GM18505 (cell line): ENCODE measurements around the gene BBX.

ENCODE experiments used
- ATAC-seq: cut with Tn5 transposase; IDR thresholded peaks from one replicate; pipeline ENCODE4 v1.9.1; 2021; ENCODE audit not compliant: unreplicated experiment
- POLR2A ChIP-seq: IDR thresholded peaks from 4 replicates; pipeline ENCODE4 v1.6.1; 2011; ENCODE audit warnings: borderline replicate concordance; ENCODE audit not compliant: insufficient read depth, insufficient read length; ENCODE audit errors: extremely low read depth

The BBX gene

GRCh38 chr3:107710851-107711250, 188.1 kb downstream of the BBX start:
- no peak for ATAC-seq
- TF ChIP-seq POLR2A = no peak

DNA sequence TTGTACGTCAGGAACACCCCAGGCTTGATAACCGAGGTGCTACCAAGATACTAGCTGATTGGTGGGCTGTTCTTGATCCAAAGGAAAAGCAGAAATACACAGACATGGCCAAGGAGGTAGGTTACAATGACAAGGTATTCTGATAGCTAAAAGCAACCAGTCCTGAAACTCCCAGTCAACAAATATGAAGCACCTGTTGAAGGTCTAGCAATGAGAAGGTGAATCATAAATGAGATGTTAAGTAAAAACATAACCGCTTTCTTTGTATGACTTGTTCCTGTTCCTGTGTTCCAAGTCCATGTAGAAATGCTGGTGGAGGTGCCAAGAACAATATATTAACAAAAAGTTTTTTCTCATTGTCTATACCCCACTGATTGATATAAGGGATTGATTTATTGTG, 194.0 kb downstream of the BBX start:
- no peak for TF ChIP-seq POLR2A
- no peak for ATAC-seq

- no peak for TF ChIP-seq POLR2A
- no peak for ATAC-seq
Observed at GRCh38 chr3:107718547-107718946, 195.8 kb downstream of the BBX start.

- no peak for ATAC-seq
- no peak for TF ChIP-seq POLR2A
Observed at GRCh38 chr3:107727102-107727501, 204.3 kb downstream of the BBX start.

DNA sequence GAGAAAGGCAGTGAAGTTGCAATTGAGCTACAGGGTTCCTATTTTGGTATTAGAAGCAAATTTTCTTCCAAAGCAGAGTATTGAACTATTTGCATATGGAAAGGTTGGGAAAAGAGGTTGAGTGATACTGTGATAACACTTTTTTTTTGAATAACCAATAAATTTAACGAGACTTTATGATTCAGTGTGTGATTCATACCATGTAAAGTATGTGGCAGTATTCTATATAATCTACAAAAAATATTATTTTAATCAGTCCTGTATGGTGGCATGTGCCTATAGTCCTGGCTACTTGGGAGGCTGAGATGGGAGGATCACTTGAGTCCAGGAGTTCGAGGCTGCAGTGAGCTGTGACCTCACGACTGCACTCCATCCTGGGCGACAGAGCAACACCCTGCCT, 206.9 kb downstream of the BBX start:
- ATAC-seq = no peak
- no peak for TF ChIP-seq POLR2A

GRCh38 chr3:107734317-107734716, 211.6 kb downstream of the BBX start:
- TF ChIP-seq POLR2A = no peak
- no peak for ATAC-seq

DNA sequence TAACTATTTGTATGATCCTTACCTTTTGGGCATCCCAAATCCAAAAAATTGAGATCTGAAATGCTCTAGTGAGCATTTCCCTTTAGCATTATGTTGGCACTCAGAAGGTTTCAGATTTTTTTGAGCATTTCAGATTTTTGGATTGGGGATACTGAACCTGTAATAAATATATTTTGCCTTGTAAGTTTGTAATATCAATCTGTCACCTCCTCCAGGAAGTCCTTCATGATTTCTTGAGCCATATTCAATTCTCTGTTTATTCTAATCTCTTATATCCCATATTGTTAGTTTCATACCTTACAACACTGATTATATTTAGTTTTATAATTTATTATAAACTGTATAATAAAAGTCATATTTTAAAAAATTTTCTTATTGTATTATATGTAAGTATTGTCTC, 215.2 kb downstream of the BBX start:
- TF ChIP-seq POLR2A = no peak
- ATAC-seq = no peak

GRCh38 chr3:107738486-107739183, 215.9 kb downstream of the BBX start:
- ATAC-seq = no peak
- TF ChIP-seq POLR2A = no peak

- no peak for TF ChIP-seq POLR2A
- ATAC-seq = no peak
Observed at GRCh38 chr3:107739227-107739626, 216.5 kb downstream of the BBX start.

DNA sequence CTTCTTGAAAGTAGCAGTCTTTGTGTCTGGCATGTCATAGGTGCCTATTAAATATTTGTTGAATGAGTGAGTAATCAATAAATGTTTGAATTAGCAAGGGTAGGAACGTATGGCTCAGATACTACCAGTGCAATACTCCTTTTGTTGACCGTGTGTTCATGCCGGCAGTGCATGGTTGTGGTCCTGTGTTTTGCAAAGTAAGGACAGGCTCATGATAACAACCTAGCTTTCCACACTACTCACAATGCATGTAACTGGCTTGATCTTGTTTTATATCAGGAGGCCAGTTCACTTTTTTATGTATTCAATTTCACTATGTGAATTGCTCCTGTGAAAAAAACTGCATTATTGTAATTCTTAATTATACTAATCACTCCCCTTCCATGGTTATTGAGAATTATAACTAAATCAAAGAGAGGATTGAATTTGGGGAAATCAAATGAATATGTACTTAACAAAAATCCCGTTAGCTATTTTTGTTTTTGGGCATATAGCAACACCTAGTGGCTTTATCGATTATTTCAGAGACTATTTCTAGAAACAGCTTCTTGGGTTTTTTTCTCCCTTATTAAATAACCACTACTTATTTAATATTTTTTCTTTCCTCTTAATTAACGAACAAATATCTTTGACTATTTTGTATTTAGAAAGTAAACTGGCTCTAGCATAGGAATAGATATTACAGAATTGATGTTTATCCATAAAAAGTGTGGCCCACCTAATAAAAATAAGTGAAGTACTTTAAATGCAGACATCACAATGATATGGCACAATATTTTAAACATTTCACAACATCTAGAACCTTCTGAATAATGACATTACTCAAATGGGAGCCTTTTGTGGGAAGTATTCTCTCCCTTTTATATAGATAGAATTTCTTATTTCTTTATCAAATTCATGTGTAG, 218.5 kb downstream of the BBX start:
- no peak for ATAC-seq
- no peak for TF ChIP-seq POLR2A

GRCh38 chr3:107745354-107745753, 222.6 kb downstream of the BBX start:
- no peak for TF ChIP-seq POLR2A
- ATAC-seq = no peak

GRCh38 chr3:107752202-107752990, 229.6 kb downstream of the BBX start:
- ATAC-seq = no peak
- TF ChIP-seq POLR2A = no peak

DNA sequence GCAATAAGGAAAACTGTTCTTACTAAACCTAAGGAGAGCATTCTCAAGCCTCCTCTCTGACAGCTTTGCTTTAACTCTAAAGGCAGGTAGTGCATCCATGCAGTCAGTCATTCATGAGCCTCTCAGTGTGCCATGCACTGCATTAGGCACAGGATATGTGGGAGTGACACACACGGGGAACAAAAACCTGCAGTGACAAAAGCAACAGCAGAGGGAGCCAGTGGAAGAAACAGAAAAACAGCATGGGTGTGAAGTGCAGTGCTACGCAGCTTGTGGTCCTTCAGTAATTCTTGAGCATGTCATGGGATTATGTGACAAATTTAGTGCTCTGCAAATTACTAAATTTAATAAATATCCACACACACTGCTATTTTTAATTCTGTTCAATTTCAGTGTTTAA, 230.7 kb downstream of the BBX start:
- no peak for TF ChIP-seq POLR2A
- no peak for ATAC-seq
